Breast epithelium (tissue), 4 donors: ENCODE results near the gene ZNF398. TPM values are rescaled to one million over a fixed set of nuclear protein-coding genes. Genes with fewer than 3 reads are reported as not detected.
"Not testable (repeated sequence)": the region's sequence is repeated elsewhere in the genome, so short reads cannot be mapped to it uniquely, and the experiment has no call there.

Experiments
- DNase-seq, 2 donors: peaks; one replicate each; pipeline ENCODE4 v3.0.0-alpha.2; 2019; ENCODE audit warnings: low spot score in 2 of 2
- H3K27ac ChIP-seq, 2 donors: fragments of 200-600 bp; sonication (generic) in 1 of 2; one replicate each; pipeline ENCODE4 v1.5.1; 2016 to 2019; ENCODE audit warnings: mild to moderate bottlenecking in 1 of 2
- H3K27me3 ChIP-seq, 2 donors: fragments of 200-600 bp; sonication (generic) in 1 of 2; one replicate each; pipeline versions ENCODE4 v1.5.1 to v1.6.0; 2017 to 2019; ENCODE audit warnings: control low read depth in 1 of 2, mild to moderate bottlenecking in 1 of 2
- H3K36me3 ChIP-seq: fragments of 200-600 bp; one replicate; pipeline ENCODE4 v1.5.1; 2019
- H3K4me1 ChIP-seq, 2 donors: fragments of 200-600 bp; sonication (generic); one replicate each; pipeline ENCODE4 v1.5.1; 2016 to 2019; ENCODE audit warnings: control low read depth in 1 of 2
- H3K4me3 ChIP-seq, 3 donors: fragments of 200-600 bp; sonication (generic); 1 replicate in 2 of 3; 2 replicates in 1 of 3; pipeline ENCODE4 v1.5.1; 2016 to 2019; ENCODE audit warnings: mild to moderate bottlenecking in 3 of 3, moderate library complexity in 2 of 3
- H3K9me3 ChIP-seq, 2 donors: fragments of 200-600 bp; sonication (generic) in 1 of 2; one replicate each; pipeline ENCODE4 v1.5.1; 2016 to 2019; ENCODE audit warnings: control low read depth in 1 of 2
- CTCF ChIP-seq, 3 donors: fragments of 450-650 bp; IDR thresholded peaks; one replicate each; pipeline ENCODE4 v1.5.1; 2016 to 2017; ENCODE audit warnings: antibody characterized with exemption in 3 of 3, mild to moderate bottlenecking in 3 of 3, moderate library complexity in 3 of 3
- POLR2A ChIP-seq: fragments of 450-650 bp; IDR thresholded peaks from one replicate; pipeline ENCODE4 v1.6.1; 2016; ENCODE audit warnings: antibody characterized with exemption, mild to moderate bottlenecking, moderate library complexity
- POLR2AphosphoS5 ChIP-seq, 3 donors: sonication (generic); formaldehyde crosslinking; IDR thresholded peaks; one replicate each; pipeline ENCODE4 v1.6.1; 2017; ENCODE audit warnings: antibody characterized with exemption in 3 of 3
- intact Hi-C: fragments of 100-400 bp; cut with DNase I; formaldehyde crosslinking; loops from one replicate; pipeline ENCODE4 v1.15.1; 2023; ENCODE audit warnings: low total_unique reads
- total RNA-seq, 3 donors: library from RNA; depleted of rRNA; stranded (reverse); fragments of >200 nt; gene quantifications; one replicate each; pipeline ENCODE4 v1.1.0, GENCODE V29; 2016

Gene ZNF398
- total RNA-seq, 3 donors from 2014 or later = 17.3 to 25.9 (median 22.9) TPM

DNA sequence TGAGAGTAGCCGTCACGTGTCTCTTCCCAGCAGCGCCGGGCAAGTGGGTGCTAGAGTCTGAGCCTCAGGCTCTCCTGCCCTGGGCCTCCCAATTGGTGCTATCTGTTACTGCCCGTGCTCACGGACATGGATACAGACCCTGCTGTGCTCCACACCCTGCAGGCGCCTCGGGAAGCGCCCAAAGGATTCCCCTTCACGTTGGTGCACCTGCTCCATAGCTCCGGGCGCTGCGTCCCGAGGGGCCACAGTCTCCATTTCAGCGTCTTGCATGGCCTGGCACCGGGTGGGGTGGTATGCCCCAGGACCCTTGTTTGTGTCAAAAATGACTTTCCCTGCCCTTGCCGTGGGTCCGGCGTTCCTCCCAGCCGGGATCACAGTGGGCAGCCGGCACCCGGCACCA lies 78.4 kb downstream of the ZNF398 start:
- H3K36me3 ChIP-seq = no peaks in the 10 kb centered on the region
- H3K4me3 ChIP-seq = no peak overlapping the region
- H3K4me1 ChIP-seq = no peaks in the 10 kb centered on the region
- no peak for TF ChIP-seq CTCF (IDR thresholded peaks at IDR 0.05)
- no peak for TF ChIP-seq POLR2A
- no peak for TF ChIP-seq POLR2AphosphoS5 (IDR thresholded peaks at IDR 0.05)
- no peak overlapping the region for H3K27ac ChIP-seq
- H3K27me3 ChIP-seq = no peaks in the 10 kb centered on the region
- intact Hi-C loops = no loop called here
- no peaks in the 10 kb centered on the region for H3K9me3 ChIP-seq
- DNase-seq = no peak

DNA sequence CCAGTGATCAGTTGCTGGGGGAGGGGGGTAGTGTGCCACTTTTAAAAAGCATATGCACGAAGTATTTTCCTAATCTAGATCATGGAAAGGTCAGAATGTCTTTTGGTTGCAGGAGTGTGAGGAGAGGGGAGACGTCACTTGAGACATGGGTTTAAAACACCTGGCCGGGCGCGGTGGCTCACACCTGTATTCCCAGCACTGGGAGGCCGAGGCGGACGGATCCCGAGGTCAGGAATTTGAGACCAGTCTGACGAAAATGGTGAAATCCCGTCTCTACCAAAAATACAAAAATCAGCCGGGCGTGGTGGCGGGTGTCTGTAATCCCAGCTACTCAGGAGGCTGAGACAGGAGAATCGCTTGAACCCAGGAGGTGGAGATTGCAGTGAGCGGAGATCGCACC lies 79.1 kb downstream of the ZNF398 start:
- intact Hi-C loops, H3K4me3 ChIP-seq, H3K27ac ChIP-seq, H3K4me1 ChIP-seq, H3K36me3 ChIP-seq, H3K27me3 ChIP-seq, DNase-seq, H3K9me3 ChIP-seq: not testable (repeated sequence)

DNA sequence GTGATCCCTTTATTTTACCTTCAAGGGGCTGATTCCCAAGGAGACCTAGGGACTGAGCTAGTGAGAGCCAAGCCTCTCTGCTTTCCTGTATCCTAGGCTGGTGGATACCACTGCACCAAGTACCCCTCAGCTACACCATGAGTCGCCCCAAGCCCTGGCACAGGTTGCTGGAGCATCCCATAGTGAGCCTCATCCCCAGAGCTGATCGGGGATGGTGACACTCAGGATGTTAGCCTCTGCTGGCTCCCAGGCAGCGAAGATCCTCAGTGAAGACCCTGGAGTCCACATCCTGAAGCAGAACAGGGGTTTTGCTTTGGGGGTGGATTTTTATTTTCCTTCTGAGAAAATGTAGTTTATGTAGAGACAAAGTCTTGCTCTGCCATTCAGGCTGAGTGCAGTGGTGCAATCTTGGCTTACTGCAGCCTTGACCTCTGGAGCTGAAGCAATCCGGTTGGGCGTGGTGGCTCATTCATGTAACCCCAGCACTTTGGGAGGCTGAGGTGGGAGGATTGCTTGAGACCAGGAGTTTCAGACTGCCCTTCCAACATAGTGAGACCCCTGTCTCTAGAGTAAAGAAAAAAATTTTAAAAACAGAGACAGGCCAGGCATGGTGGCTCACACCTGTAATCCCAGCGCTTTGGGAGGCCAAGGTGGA lies 79.7 kb downstream of the ZNF398 start:
- H3K4me1 ChIP-seq = no peaks in the 10 kb centered on the region
- H3K4me3 ChIP-seq = no peak overlapping the region
- DNase-seq = no peak
- H3K9me3 ChIP-seq = no peaks in the 10 kb centered on the region
- intact Hi-C loops = no loop called here
- H3K27me3 ChIP-seq = no peaks in the 10 kb centered on the region
- TF ChIP-seq POLR2AphosphoS5 (IDR thresholded peaks at IDR 0.05) = no peak
- no peak for TF ChIP-seq POLR2A
- TF ChIP-seq CTCF (IDR thresholded peaks at IDR 0.05) = no peak
- H3K27ac ChIP-seq = no peak overlapping the region
- H3K36me3 ChIP-seq = no peaks in the 10 kb centered on the region

- no peak overlapping the region for H3K27ac ChIP-seq
- H3K36me3 ChIP-seq = no peaks in the 10 kb centered on the region
- DNase-seq = no peak
- no peaks in the 10 kb centered on the region for H3K4me1 ChIP-seq
- no peaks in the 10 kb centered on the region for H3K27me3 ChIP-seq
- no peak overlapping the region for H3K4me3 ChIP-seq
- intact Hi-C loops = no loop called here
- H3K9me3 ChIP-seq = no peaks in the 10 kb centered on the region
- no peak for TF ChIP-seq POLR2AphosphoS5 (IDR thresholded peaks at IDR 0.05)
- no peak for TF ChIP-seq POLR2A
- no peak for TF ChIP-seq CTCF (IDR thresholded peaks at IDR 0.05)
Observed at GRCh38 chr7:149228831-149229471, 81.7 kb downstream of the ZNF398 start.

- TF ChIP-seq CTCF (IDR thresholded peaks at IDR 0.05) = no peak
- TF ChIP-seq POLR2A = no peak
- TF ChIP-seq POLR2AphosphoS5 (IDR thresholded peaks at IDR 0.05) = no peak
- H3K27ac ChIP-seq = no peak overlapping the region
- intact Hi-C loops = no loop called here
- H3K4me1 ChIP-seq = no peaks in the 10 kb centered on the region
- DNase-seq = no peak
- H3K4me3 ChIP-seq = no peak overlapping the region
- no peaks in the 10 kb centered on the region for H3K36me3 ChIP-seq
- no peaks in the 10 kb centered on the region for H3K27me3 ChIP-seq
- no peaks in the 10 kb centered on the region for H3K9me3 ChIP-seq
Observed at GRCh38 chr7:149229526-149229925, 82.3 kb downstream of the ZNF398 start.
